GM21423 (cell line): ENCODE results near the gene FLT4.
"Not testable (repeated sequence)": the region's sequence is repeated elsewhere in the genome, so short reads cannot be mapped to it uniquely, and the experiment has no call there.

ENCODE experiments used
- ATAC-seq: cut with Tn5 transposase; IDR thresholded peaks from one replicate; pipeline ENCODE4 v1.9.1; 2021; ENCODE audit warnings: mild to moderate bottlenecking, moderate library complexity; ENCODE audit not compliant: unreplicated experiment

FLT4 gene

DNA sequence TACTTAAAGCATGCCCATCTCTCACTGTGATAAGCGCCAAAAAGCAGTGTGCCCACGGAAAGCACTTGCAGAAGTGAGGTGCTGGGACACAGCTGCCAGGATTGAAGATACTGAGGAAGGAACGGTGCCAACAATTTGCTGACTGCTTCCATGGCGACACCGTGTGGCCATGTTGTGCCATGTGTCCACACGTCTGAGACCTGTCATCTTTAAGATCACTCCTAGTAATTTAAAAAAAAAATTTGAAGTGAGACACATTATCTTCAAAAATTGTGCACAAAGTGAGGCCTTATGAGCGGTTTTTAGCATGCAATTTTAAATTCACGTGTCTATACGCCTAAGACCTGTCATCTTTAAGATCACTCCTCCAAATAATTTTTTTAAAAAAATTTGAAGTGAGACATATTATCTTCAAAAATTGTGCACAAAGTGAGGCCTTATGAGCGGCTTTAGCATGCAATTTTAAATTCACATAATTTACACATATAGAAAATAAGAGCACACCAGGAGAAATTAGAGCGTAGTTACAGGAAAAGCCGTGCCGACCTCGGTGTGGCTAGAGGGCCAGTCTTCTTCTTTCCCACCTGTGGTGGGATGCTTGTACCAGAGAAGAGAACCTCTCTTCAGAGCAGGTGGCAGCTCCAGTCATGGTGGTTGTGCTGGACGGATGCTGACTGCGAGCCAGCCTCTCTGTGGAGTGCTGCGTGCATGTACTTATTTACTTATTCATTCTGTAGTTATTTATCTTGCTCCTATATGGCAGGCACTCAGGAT lies 21.4 kb upstream of the FLT4 start:
- no peak for ATAC-seq

- ATAC-seq, result no peak
Measured at GRCh38 chr5:180670157-180670556, 20.8 kb upstream of the FLT4 start.

DNA sequence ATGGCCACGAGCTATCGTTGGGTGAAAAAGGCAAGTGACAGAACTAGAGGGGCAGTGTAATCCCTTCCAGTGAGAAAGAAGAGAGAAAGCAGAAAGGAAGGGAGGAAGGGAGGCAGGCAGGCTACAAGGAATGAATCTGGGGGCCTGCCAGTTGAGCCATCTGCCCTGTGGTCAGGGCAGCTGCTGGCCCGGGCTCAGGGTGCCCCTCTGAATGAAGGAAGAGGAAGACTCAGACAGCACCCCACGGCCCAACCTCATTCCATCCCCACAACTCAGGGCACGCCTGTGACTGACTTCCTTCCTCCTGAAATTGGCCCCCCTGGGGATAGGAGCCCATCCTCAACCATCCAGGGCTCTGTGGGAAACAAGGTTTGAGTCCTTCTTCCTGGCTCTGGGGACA lies 20.3 kb upstream of the FLT4 start:
- no peak for ATAC-seq

DNA sequence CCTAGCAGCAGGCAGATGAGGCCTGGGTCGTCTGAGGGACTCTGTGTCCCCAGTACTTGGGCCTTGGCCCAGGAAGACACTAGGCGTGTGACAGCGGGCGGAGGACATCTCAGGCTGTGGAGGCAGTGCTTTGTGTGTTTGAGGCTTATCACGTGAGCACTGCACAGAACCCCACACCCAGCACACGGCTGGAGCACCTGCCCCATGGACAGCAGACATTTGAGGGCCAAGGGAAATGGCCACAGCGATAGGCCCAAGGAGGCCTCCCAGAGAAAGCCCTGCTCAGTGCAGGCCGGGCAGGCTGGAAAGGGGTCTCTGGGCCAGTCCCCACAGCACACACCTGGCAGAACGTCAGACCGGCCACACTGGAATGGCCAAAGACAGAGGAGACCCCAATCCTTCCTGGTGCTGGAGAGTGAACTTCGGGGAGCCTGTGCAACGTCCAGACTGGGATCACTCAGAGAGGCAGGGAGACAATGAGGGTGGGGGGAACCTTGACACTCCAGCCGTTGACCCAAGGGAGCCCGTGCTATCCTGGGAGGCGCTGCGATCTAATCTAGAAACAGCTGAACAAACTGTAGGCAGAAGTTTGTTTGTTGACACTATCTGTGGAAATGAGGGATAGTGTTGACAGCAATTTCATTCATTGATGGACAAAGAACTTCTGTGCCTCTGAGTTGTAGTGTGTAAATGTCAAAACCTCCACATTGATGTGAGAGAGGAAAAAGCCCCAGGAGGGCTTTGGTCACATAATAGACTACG lies 19.6 kb upstream of the FLT4 start:
- no peak for ATAC-seq

DNA sequence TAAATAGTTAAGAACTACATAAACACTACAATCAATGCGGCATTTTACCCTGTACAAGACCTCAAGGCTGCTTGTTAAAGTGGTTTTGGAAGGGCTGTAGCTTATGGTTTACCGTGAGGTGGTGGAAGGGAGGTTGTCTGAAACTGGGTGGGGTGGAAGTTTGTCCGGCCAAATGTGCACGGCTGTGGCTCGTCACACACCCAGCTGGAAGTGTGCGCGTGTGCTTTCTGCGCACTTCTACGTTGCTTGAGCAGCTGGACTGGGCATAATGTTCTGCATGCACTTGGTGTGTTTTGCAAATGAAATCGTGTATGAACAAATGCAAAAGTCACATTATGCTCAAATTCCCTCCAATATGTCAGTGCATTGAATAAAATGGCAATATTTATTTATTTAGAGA lies 17.4 kb upstream of the FLT4 start:
- ATAC-seq, result no peak

DNA sequence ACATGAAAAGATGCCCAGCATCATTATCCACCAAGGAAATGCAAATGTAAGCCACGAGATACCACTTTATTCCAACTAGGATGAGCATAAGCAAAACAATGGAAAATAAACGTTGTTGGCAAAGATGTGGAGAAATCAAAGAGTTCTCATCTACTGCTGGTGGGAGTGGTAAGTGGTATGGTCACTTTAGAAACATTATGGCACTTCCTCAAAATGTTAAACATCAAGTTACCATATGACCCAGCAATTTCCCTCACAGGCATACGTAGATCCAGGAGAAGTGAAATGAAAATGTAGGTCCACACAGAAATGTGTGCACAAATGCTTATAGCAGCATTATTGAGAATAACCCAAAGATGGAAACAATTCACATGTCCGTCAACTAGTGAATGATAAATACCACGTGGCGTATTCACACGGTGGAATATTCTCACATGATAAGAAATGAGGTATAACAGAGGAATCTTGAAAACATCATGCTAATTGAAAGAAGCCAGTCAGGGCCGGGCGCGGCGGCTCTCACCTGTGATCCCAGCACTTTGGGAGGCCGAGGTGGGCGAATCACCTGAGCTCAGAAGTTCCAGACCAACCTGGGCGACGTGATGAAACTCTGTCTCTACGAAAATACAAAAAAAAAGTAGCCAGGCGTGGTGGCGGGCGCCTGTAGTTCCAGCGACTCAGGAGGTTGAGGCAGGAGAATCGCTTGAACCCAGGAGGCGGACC lies 16.4 kb upstream of the FLT4 start:
- no peak for ATAC-seq

GRCh38 chr5:180658774-180659564 lies 9.6 kb upstream of the FLT4 start:
- no peak for ATAC-seq

- not testable (repeated sequence) for ATAC-seq
Measured at GRCh38 chr5:180655243-180655642, 5.8 kb upstream of the FLT4 start.

GRCh38 chr5:180652771-180653170 lies 3.4 kb upstream of the FLT4 start:
- no peak for ATAC-seq

- no peak for ATAC-seq
Measured at GRCh38 chr5:180652346-180652745, 2.9 kb upstream of the FLT4 start.

- ATAC-seq, result no peak
Measured at GRCh38 chr5:180648658-180649296, 623 bp downstream of the FLT4 start.

DNA sequence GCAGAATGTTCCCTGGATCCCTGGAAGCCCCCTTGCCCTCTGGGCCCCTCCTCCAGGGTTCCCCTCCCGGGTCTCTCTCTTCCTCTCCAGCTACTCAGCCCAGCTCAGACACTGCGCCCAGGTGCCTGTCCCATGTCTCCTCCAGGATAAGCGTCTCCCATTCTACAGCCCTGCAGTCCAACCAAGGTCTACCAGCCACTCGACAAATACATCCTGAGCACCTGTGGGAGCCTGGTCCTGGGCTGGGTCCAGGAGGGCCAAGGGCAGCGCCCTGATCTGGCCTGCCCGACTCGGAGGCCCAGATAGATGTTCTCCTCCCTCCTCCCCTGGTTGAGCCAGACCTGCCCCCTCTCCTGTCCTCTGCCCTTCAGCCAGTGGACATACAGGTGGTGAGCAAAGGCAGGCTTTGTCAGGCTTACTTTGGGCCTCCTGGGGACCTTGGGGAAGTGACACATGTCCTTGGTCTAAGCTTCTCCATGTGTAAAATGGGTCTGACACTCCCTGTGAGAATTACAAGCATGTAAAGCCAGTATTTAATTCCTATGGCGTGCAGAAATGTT lies 1.4 kb downstream of the FLT4 start:
- ATAC-seq, result no peak

DNA sequence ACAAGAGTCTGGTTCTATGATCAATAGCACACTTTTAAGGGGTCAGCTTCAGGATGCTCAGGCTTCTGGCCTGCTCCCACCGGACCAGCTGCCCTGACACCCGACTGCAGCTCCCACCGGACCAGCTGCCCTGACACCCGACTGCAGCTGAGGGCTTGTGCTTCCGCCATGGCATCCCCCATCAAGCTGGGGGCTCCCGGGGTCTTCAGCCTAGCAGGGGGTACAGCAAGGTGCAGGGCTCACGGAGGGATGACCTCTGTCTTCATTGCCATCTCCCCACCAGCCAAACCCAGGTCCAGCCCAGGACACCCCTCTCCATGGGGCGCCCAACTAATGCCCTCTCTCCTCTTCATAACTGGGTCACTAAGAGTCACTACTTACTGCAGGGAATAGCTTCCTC lies 1.9 kb downstream of the FLT4 start:
- ATAC-seq, result no peak

DNA sequence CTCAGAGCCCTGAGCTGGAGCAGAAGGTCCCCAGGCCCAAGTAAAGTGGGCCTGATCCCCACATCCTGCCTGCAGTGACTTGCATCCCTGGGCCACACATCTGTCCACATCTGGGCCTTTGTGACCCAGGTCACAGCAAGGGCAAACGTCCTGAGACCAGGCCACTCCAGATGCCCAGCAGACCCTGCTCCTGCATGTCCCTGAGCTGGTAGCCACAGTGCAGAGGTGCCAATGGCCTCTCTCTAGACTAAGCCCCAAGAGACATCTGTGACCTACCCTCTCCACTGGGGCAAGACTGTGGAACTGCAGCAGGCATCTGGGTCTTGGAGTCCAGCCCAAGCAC lies 2.5 kb downstream of the FLT4 start:
- ATAC-seq, result no peak

DNA sequence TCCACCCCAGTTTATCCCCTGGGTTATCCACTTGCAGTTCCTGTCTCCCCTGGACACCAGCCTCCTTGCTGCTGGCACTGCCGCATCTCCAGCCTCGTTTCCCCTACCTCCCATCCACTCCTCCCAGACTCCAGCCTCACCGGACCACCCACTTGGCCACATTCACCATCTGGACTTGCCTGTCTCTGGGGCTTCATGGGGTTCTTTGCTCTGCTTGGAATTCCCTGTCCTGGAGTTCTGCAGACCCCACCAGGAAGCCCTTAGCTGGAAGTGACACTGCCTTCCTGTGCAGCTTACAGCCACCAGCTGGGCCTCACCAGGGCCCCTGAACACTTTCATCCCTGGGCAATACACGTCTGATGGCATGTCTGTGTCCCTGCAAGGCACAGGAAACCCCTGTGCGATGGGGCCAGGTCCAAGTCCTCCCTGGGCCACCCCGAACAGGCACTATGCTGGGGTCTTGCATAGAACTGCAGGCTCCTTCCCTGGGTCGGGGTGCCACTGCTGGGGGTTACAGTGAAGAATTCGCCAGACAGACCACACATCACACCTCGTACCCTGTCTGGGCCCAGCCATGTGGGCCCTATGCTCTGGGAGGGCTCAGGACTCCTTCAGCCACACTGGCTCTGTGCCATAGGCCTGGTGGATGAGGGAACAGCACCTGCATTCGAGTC lies 3.0 kb downstream of the FLT4 start:
- ATAC-seq, result no peak

GRCh38 chr5:180645274-180646204 lies 3.9 kb downstream of the FLT4 start:
- no peak for ATAC-seq

DNA sequence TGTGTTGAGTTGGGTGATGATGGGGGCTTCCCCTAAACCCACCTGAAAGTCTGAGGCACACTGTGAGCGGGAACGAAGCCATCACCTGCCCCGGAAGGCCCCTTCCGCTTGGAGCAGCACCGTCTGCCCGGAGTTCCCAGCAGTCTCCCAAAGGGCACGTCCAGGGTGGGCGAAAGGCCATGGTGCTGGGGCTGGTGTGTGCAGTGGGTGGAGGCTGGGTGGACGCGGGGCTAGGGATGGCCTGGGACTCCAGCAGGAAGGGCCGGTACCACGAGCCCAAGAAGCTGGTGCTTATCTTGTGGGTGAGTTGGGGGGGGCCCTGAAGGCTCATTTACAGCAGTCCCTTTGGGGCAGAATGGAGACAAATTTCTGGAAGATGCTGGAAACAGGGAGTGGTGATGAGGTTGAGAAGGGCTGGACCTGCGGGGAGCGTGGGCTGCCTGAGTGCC lies 4.6 kb downstream of the FLT4 start:
- no peak for ATAC-seq

GRCh38 chr5:180644129-180644824 lies 5.1 kb downstream of the FLT4 start:
- no peak for ATAC-seq
